ENCODE measurements around the gene CREB3L2. TPM values are rescaled to one million over a fixed set of nuclear protein-coding genes. Genes with fewer than 3 reads are reported as not detected.
"Not testable (repeated sequence)": the region's sequence is repeated elsewhere in the genome, so short reads cannot be mapped to it uniquely, and the experiment has no call there.

The CREB3L2 gene
- total and polyA plus RNA-seq, 2 donors (not counting 1 experiment from before 2014, with no cell fraction given) = 13.8 to 25.1 TPM

- Histone ChIP-seq H2AFZ (ENCODE audit: insufficient read depth, low read depth, low read length, poor library complexity, severe bottlenecking) (no peak overlapping the region), H3K27ac (ENCODE audit: low read length in 2 of 2) (no peak overlapping the region), H4K20me1 (ENCODE audit: control insufficient read depth, insufficient read depth, low read length, poor library complexity, severe bottlenecking) (peaks cover 6% of the 10 kb centered on the region), H3K4me3 (ENCODE audit: control extremely low read depth in 1 of 5, extremely low read depth in 1 of 5, insufficient read depth in 1 of 5, low read depth in 2 of 5, low read length in 4 of 5) (no peak overlapping the region), H3K4me2 (replicated peaks; ENCODE audit: low read depth, low read length, poor library complexity, severe bottlenecking) (no peak overlapping the region), H3K9ac (ENCODE audit: low read length) (no peak overlapping the region), H3K9me3 (ENCODE audit: control extremely low read depth in 1 of 3, control insufficient read depth in 2 of 3, insufficient read depth in 1 of 3, low read length in 2 of 3) (peaks cover 0 to 3% (median 0%) of the 10 kb centered on the region in 3 donors), H3K79me2 (ENCODE audit: control insufficient read depth, insufficient read depth, low read length) (peaks cover 67% of the 10 kb centered on the region), H3K27me3 (replicated peaks in 1 of 4; ENCODE audit: control extremely low read depth in 1 of 4, control insufficient read depth in 3 of 4, insufficient read depth in 4 of 4, low read length in 3 of 4) (no peaks in the 10 kb centered on the region), H3K36me3 (replicated peaks in 1 of 2; ENCODE audit: control extremely low read depth in 1 of 2, control insufficient read depth in 1 of 2, extremely low read depth in 1 of 2, insufficient read depth in 2 of 2, low read length in 1 of 2) (peaks cover 5 to 14% of the 10 kb centered on the region in 2 experiments), H3K4me1 (ENCODE audit: control insufficient read depth in 2 of 2, insufficient read depth in 2 of 2, low read length in 2 of 2) (peaks cover 9% of the 10 kb centered on the region in 2 donors)
- ChIA-PET POLR2A (no interaction called here), CTCF (interaction anchor here (1.2 to 1.4 kb wide), 2 partner anchors 8 to 25 kb away, joined by 3 to 5 read pairs; no protein-coding TSS in a partner anchor)
- Mint-ChIP-seq H3K27ac (no peak overlapping the region), H3K27me3 (no peaks in the 10 kb centered on the region), H3K4me1 (peaks cover 10% of the 10 kb centered on the region), H3K9me3 (ENCODE audit: insufficient read depth) (no peaks in the 10 kb centered on the region), H3K4me3 (no peak overlapping the region)
- intact Hi-C loops (cut with micrococcal nuclease) = no loop called here
- no peak for ATAC-seq (ENCODE audit: low read depth)
- WGBS (ENCODE audit: insufficient coverage) = 98% methylated on average over 4 of the region's 5 CpGs
- TF ChIP-seq EZH2 (IDR thresholded peaks at IDR 0.05; ENCODE audit: borderline replicate concordance, insufficient read depth, low read depth, low read length, poor library complexity, severe bottlenecking) (no peak), CTCF (IDR thresholded peaks at IDR 0.05) (no peak)
- no peak for DNase-seq
These were observed 73.3 kb downstream of the CREB3L2 start for GRCh38 chr7:137928626-137929025.

- Histone ChIP-seq H3K4me1 (ENCODE audit: control insufficient read depth in 2 of 2, insufficient read depth in 2 of 2, low read length in 2 of 2) (peaks cover under 1 to 1% of the 10 kb centered on the region in 2 donors), H3K27me3 (replicated peaks in 1 of 4; ENCODE audit: control extremely low read depth in 1 of 4, control insufficient read depth in 3 of 4, insufficient read depth in 4 of 4, low read length in 3 of 4) (no peaks in the 10 kb centered on the region), H3K9ac (ENCODE audit: low read length) (no peak overlapping the region), H3K36me3 (replicated peaks in 1 of 2; ENCODE audit: control extremely low read depth in 1 of 2, control insufficient read depth in 1 of 2, extremely low read depth in 1 of 2, insufficient read depth in 2 of 2, low read length in 1 of 2) (peaks cover 5 to 17% of the 10 kb centered on the region in 2 experiments), H4K20me1 (ENCODE audit: control insufficient read depth, insufficient read depth, low read length, poor library complexity, severe bottlenecking) (peaks cover under 1% of the 10 kb centered on the region), H3K27ac (ENCODE audit: low read length in 2 of 2) (no peak overlapping the region), H3K4me2 (replicated peaks; ENCODE audit: low read depth, low read length, poor library complexity, severe bottlenecking) (no peak overlapping the region), H2AFZ (ENCODE audit: insufficient read depth, low read depth, low read length, poor library complexity, severe bottlenecking) (no peak overlapping the region), H3K9me3 (ENCODE audit: control extremely low read depth in 1 of 3, control insufficient read depth in 2 of 3, insufficient read depth in 1 of 3, low read length in 2 of 3) (peaks cover 0 to 3% (median 0%) of the 10 kb centered on the region in 3 donors), H3K79me2 (ENCODE audit: control insufficient read depth, insufficient read depth, low read length) (peaks cover 55% of the 10 kb centered on the region), H3K4me3 (ENCODE audit: control extremely low read depth in 1 of 5, extremely low read depth in 1 of 5, insufficient read depth in 1 of 5, low read depth in 2 of 5, low read length in 4 of 5) (no peak overlapping the region)
- Mint-ChIP-seq H3K27ac (no peak overlapping the region), H3K4me3 (no peak overlapping the region), H3K9me3 (ENCODE audit: insufficient read depth) (no peaks in the 10 kb centered on the region), H3K27me3 (no peaks in the 10 kb centered on the region), H3K4me1 (no peaks in the 10 kb centered on the region)
- no peak for ATAC-seq (ENCODE audit: low read depth)
- TF ChIP-seq CTCF (IDR thresholded peaks at IDR 0.05) = no peak
- no peak for TF ChIP-seq EZH2 (IDR thresholded peaks at IDR 0.05; ENCODE audit: borderline replicate concordance, insufficient read depth, low read depth, low read length, poor library complexity, severe bottlenecking)
- CTCF ChIA-PET = interaction anchor here (0.6 to 1.4 kb wide), 2 partner anchors 8 to 10 kb away, joined by 3 to 5 read pairs; no protein-coding TSS in a partner anchor
- POLR2A ChIA-PET = no interaction called here
- no peak for DNase-seq
- intact Hi-C loops (cut with micrococcal nuclease) = no loop called here
These were observed 74.5 kb downstream of the CREB3L2 start for GRCh38 chr7:137927386-137927785.

GRCh38 chr7:137926206-137926605 is 75.7 kb downstream of the CREB3L2 start:
- Histone ChIP-seq H3K36me3 (replicated peaks in 1 of 2; ENCODE audit: control extremely low read depth in 1 of 2, control insufficient read depth in 1 of 2, extremely low read depth in 1 of 2, insufficient read depth in 2 of 2, low read length in 1 of 2) (peaks cover 5 to 17% of the 10 kb centered on the region in 2 experiments), H3K79me2 (ENCODE audit: control insufficient read depth, insufficient read depth, low read length) (peaks cover 43% of the 10 kb centered on the region)
- H3K9me3 Mint-ChIP-seq (ENCODE audit: insufficient read depth); H2AFZ ChIP-seq (ENCODE audit: insufficient read depth, low read depth, low read length, poor library complexity, severe bottlenecking); H3K9ac ChIP-seq (ENCODE audit: low read length); H3K27me3 Mint-ChIP-seq; CTCF ChIA-PET; H3K27me3 ChIP-seq (replicated peaks in 1 of 4; ENCODE audit: control extremely low read depth in 1 of 4, control insufficient read depth in 3 of 4, insufficient read depth in 4 of 4, low read length in 3 of 4); H3K9me3 ChIP-seq (ENCODE audit: control extremely low read depth in 1 of 3, control insufficient read depth in 2 of 3, insufficient read depth in 1 of 3, low read length in 2 of 3); H3K4me1 ChIP-seq (ENCODE audit: control insufficient read depth in 2 of 2, insufficient read depth in 2 of 2, low read length in 2 of 2); H3K4me3 Mint-ChIP-seq; ATAC-seq (ENCODE audit: low read depth); H3K4me3 ChIP-seq (ENCODE audit: control extremely low read depth in 1 of 5, extremely low read depth in 1 of 5, insufficient read depth in 1 of 5, low read depth in 2 of 5, low read length in 4 of 5); POLR2A ChIA-PET; H3K4me2 ChIP-seq (replicated peaks; ENCODE audit: low read depth, low read length, poor library complexity, severe bottlenecking); DNase-seq; H4K20me1 ChIP-seq (ENCODE audit: control insufficient read depth, insufficient read depth, low read length, poor library complexity, severe bottlenecking); H3K4me1 Mint-ChIP-seq; intact Hi-C loops (cut with micrococcal nuclease); H3K27ac ChIP-seq (ENCODE audit: low read length in 2 of 2); H3K27ac Mint-ChIP-seq: not testable (repeated sequence)
- 100% methylated on average over 1 of the region's 6 CpGs for WGBS (ENCODE audit: insufficient coverage)

Measured in B cell (primary cell).